Stimulated activated naive CD4-positive, alpha-beta T cell treated with Interleukin-2 at 50 U/mL for 16 hours (primary cell): ENCODE measurements around the gene MOV10L1.

ENCODE experiments used
- DNase-seq: peaks from one replicate; lab custom pipeline; 2025; lab: John Stamatoyannopoulos, UW

MOV10L1 gene

GRCh38 chr22:50058906-50059880 lies 30.6 kb upstream of the MOV10L1 start:
- DNase-seq: no peak

GRCh38 chr22:50059881-50060262 lies 29.9 kb upstream of the MOV10L1 start:
- no peak for DNase-seq

- DNase-seq: no peak
Observed at GRCh38 chr22:50060441-50061140, 29.2 kb upstream of the MOV10L1 start.

- DNase-seq: no peak
Observed at GRCh38 chr22:50061141-50061823, 28.5 kb upstream of the MOV10L1 start.

GRCh38 chr22:50061824-50062355 lies 27.9 kb upstream of the MOV10L1 start:
- DNase-seq: no peak

GRCh38 chr22:50062509-50063135 lies 27.2 kb upstream of the MOV10L1 start:
- DNase-seq: no peak

- DNase-seq: no peak
Observed at GRCh38 chr22:50063589-50064393, 26.0 kb upstream of the MOV10L1 start.

- DNase-seq: no peak
Observed at GRCh38 chr22:50064453-50064852, 25.4 kb upstream of the MOV10L1 start.

GRCh38 chr22:50067244-50067643 lies 22.6 kb upstream of the MOV10L1 start:
- no peak for DNase-seq

- no peak for DNase-seq
Observed at GRCh38 chr22:50068096-50068495, 21.7 kb upstream of the MOV10L1 start.

GRCh38 chr22:50070366-50070765 lies 19.4 kb upstream of the MOV10L1 start:
- no peak for DNase-seq

- no peak for DNase-seq
Observed at GRCh38 chr22:50071432-50072166, 18.2 kb upstream of the MOV10L1 start.

- DNase-seq: no peak
Observed at GRCh38 chr22:50072167-50072555, 17.6 kb upstream of the MOV10L1 start.

- no peak for DNase-seq
Observed at GRCh38 chr22:50072714-50073538, 16.9 kb upstream of the MOV10L1 start.

GRCh38 chr22:50074056-50074455 lies 15.8 kb upstream of the MOV10L1 start:
- DNase-seq: no peak

GRCh38 chr22:50074551-50075530 lies 15.0 kb upstream of the MOV10L1 start:
- DNase-seq: no peak

GRCh38 chr22:50076646-50077535 lies 12.9 kb upstream of the MOV10L1 start:
- no peak for DNase-seq
